GM12878 (cell line): ENCODE data around the gene SAXO1. TPM values are rescaled to one million over a fixed set of nuclear protein-coding genes. Genes with fewer than 3 reads are reported as not detected.

Experiments used
- ATAC-seq: fragments of 200-7000 bp; cut with Tn5 transposase; 3 replicates; pipeline ENCODE4 v1.9.1; 2020; ENCODE audit warnings: mild to moderate bottlenecking, moderate library complexity
- BruUV-seq: library from RNA; stranded (reverse); fragments of 400-500 nt; replicated peaks from 2 replicates; lab custom pipeline; 2021; lab: Mats Ljungman, UMichigan
- CTCF ChIA-PET: fragments of 300-600 bp; sonication (Branson Sonifier 250); formaldehyde crosslinking; extraction: SDS; loops from one replicate; lab custom pipeline; 2021; ENCODE audit warnings: inconsistent platforms; lab: Yijun Ruan, JAX
- POLR2A ChIA-PET: fragments of 350-600 bp; formaldehyde crosslinking; extraction: SDS; loops from one replicate; lab custom pipeline; 2021; ENCODE audit warnings: inconsistent platforms; lab: Charles Lee
- RAD21 ChIA-PET: fragments of 300-600 bp; sonication (Branson Sonifier 250); formaldehyde crosslinking; loops from one replicate; lab custom pipeline; 2023; ENCODE audit warnings: antibody characterized with exemption; ENCODE audit not compliant: unreplicated experiment; lab: Charles Lee
- SMC1A ChIA-PET: fragments of 300-600 bp; sonication (Branson Sonifier 250); formaldehyde crosslinking; loops from one replicate; lab custom pipeline; 2023; ENCODE audit not compliant: unreplicated experiment, uncharacterized antibody; lab: Charles Lee
- DNase-seq: peaks from one replicate; pipeline ENCODE4 v3.0.0-alpha.2; 2011; ENCODE audit warnings: low read depth, low spot score
- FAIRE-seq: peaks from 3 replicates; lab custom pipeline; 2011; peaks lifted over from hg19 to GRCh38; lab: Jason Lieb, UNC
- H2AFZ ChIP-seq: 2 replicates; pipeline ENCODE4 v1.6.0; 2011; ENCODE audit warnings: low read depth, low read length, control low read depth; ENCODE audit not compliant: control insufficient read depth
- H3K27ac ChIP-seq: 2 replicates; pipeline ENCODE4 v1.5.1; 2011; ENCODE audit warnings: control low read depth; ENCODE audit not compliant: control insufficient read depth, insufficient read depth
- H3K27me3 ChIP-seq, 2 experiments: replicated peaks in 1 of 2; 2 replicates each; pipeline versions ENCODE4 v1.6.0 to v1.6.1; 2011; ENCODE audit warnings: low read length in 1 of 2; ENCODE audit not compliant: control insufficient read depth in 2 of 2, insufficient read depth in 2 of 2
- H3K36me3 ChIP-seq, 2 experiments: 2 replicates each; pipeline ENCODE4 v1.5.1; 2011; ENCODE audit warnings: low read length in 1 of 2; ENCODE audit not compliant: control insufficient read depth in 2 of 2, insufficient read depth in 2 of 2
- H3K4me1 ChIP-seq: 2 replicates; pipeline ENCODE4 v1.6.1; 2011; ENCODE audit warnings: mild to moderate bottlenecking, low read length, moderate library complexity, mixed read lengths; ENCODE audit not compliant: control insufficient read depth, insufficient read depth
- H3K4me2 ChIP-seq: 2 replicates; pipeline ENCODE4 v1.6.0; 2011; ENCODE audit warnings: control low read depth; ENCODE audit not compliant: control insufficient read depth, insufficient read depth
- H3K4me3 ChIP-seq: fragments of 200-600 bp; sonication (generic); 2 replicates; pipeline ENCODE4 v1.5.1; 2016
- H3K79me2 ChIP-seq: 2 replicates; pipeline ENCODE4 v1.6.0; 2011; ENCODE audit warnings: low read length; ENCODE audit not compliant: control insufficient read depth, insufficient read depth
- H3K9ac ChIP-seq: 2 replicates; pipeline ENCODE4 v1.8.0; 2011; ENCODE audit warnings: low read length, control low read depth, mixed read lengths; ENCODE audit not compliant: control insufficient read depth, insufficient read depth
- H3K9me3 ChIP-seq: replicated peaks from 3 replicates; pipeline ENCODE4 v1.5.1; 2011; ENCODE audit warnings: mild to moderate bottlenecking, low read length; ENCODE audit not compliant: control insufficient read depth, insufficient read depth
- H4K20me1 ChIP-seq: 2 replicates; pipeline ENCODE4 v1.6.0; 2011; ENCODE audit not compliant: control insufficient read depth, insufficient read depth
- GABPA ChIP-seq: IDR thresholded peaks from 2 replicates; pipeline ENCODE4 v1.6.1; 2014; ENCODE audit warnings: antibody characterized with exemption, low read depth, mild to moderate bottlenecking, inconsistent platforms
- JUNB ChIP-seq: IDR thresholded peaks from 2 replicates; pipeline ENCODE4 v1.6.1; 2016; ENCODE audit warnings: antibody characterized with exemption, mild to moderate bottlenecking
- LARP7 ChIP-seq: fragments of 450-650 bp; IDR thresholded peaks from 2 replicates; pipeline ENCODE4 v1.6.1; 2017; ENCODE audit warnings: mild to moderate bottlenecking
- NFIC ChIP-seq: IDR thresholded peaks from 2 replicates; pipeline ENCODE4 v1.6.1; 2012; ENCODE audit warnings: low read depth, mild to moderate bottlenecking, inconsistent platforms, low read length, moderate library complexity
- POLR2A ChIP-seq: IDR thresholded peaks from 2 replicates; pipeline ENCODE4 v1.6.1; 2011; ENCODE audit warnings: low read depth, mild to moderate bottlenecking, low read length
- SIX5 ChIP-seq: IDR thresholded peaks from 2 replicates; pipeline ENCODE4 v1.6.1; 2011; ENCODE audit warnings: mild to moderate bottlenecking, low read depth, low read length, moderate library complexity; ENCODE audit not compliant: severe bottlenecking
- SREBF1 ChIP-seq: IDR thresholded peaks from 2 replicates; pipeline ENCODE4 v1.6.1; 2012; ENCODE audit warnings: mild to moderate bottlenecking, low read length
- SRF ChIP-seq, 2 experiments: IDR thresholded peaks; 2 replicates each; pipeline ENCODE4 v1.6.1; 2011; ENCODE audit warnings: low read depth in 2 of 2, low read length in 2 of 2, mild to moderate bottlenecking in 1 of 2, moderate library complexity in 1 of 2
- ZNF217 ChIP-seq: fragments of 450-650 bp; IDR thresholded peaks from 2 replicates; pipeline ENCODE4 v1.6.1; 2017; ENCODE audit warnings: antibody characterized with exemption, mild to moderate bottlenecking
- ZZZ3 ChIP-seq: IDR thresholded peaks from 2 replicates; pipeline ENCODE4 v1.6.1; 2011; ENCODE audit warnings: low read depth; ENCODE audit not compliant: control insufficient read depth, insufficient read length
- WGBS: methylation state at CpG from one replicate; pipeline ENCODE4 v1.1.6; 2016; ENCODE audit warnings: low lambda C conversion rate; ENCODE audit not compliant: insufficient replicate concordance, insufficient coverage; ENCODE audit errors: missing lambda C conversion rate; 5-methylcytosine and 5-hydroxymethylcytosine counted together
- in situ Hi-C: fragments of 300-500 bp; cut with MboI; formaldehyde crosslinking; loops from 9 replicates; pipeline ENCODE4 v1.14.3; 2018; ENCODE audit warnings: mixed read lengths
- intact Hi-C: fragments of 100-400 bp; cut with micrococcal nuclease; formaldehyde crosslinking; loops from one replicate; pipeline ENCODE4 v1.14.2; 2022; ENCODE audit not compliant: unreplicated experiment
- polyA plus RNA-seq, 11 experiments: library from polyadenylated mRNA; depleted of rRNA in 4 of 11; unstranded in 6 of 11; stranded (reverse) in 5 of 11; fragments of >200 nt; fragmentation: Nextera tagmentation in 4 of 11; fragmentation: Illumina TruSeq in 1 of 11; extraction: Ambion mirVana in 4 of 11; extraction: Trizol in 1 of 11; gene quantifications; 1 replicate in 1 of 11; 2 replicates in 10 of 11; pipeline versions ENCODE4 v1.2.1 to v1.2.3, GENCODE V29; 2011 to 2016; ENCODE audit warnings: inconsistent platforms in 2 of 11, missing spikeins in 2 of 11, low read depth in 1 of 11
- total RNA-seq, 4 experiments: library from RNA; depleted of rRNA in 3 of 4; stranded (reverse); fragments of >200 nt in 3 of 4; fragmentation: Illumina TruSeq in 1 of 4; extraction: Trizol in 1 of 4; gene quantifications; 2 replicates each; pipeline versions ENCODE4 v1.2.1 to v1.2.3, GENCODE V29; 2013 to 2021
- TF ChIP-seq, protein P1 (sequence below): fragments of 450-650 bp; IDR thresholded peaks from 2 replicates; pipeline ENCODE4 v1.6.1; 2016; ENCODE audit warnings: mild to moderate bottlenecking, moderate library complexity, borderline replicate concordance
- TF ChIP-seq, protein P2 (sequence below): fragments of 450-650 bp; IDR thresholded peaks from 2 replicates; pipeline ENCODE4 v1.6.1; 2017; ENCODE audit warnings: antibody characterized with exemption, mild to moderate bottlenecking, moderate library complexity
- TF ChIP-seq, protein P3 (sequence below), 3 experiments: IDR thresholded peaks in 2 of 3; conservative IDR thresholded peaks in 1 of 3; 2 replicates each; pipeline ENCODE4 v1.5.1; 2011; ENCODE audit warnings: low read depth in 3 of 3, low read length in 3 of 3, mild to moderate bottlenecking in 3 of 3, control low read depth in 2 of 3, moderate library complexity in 2 of 3, inconsistent platforms in 1 of 3, mixed read lengths in 1 of 3; ENCODE audit not compliant: control insufficient read depth in 2 of 3, insufficient read depth in 1 of 3; ENCODE audit errors: extremely low read depth in 1 of 3

The SAXO1 gene
- total and polyA plus RNA-seq, 10 of the 15 experiments (the other 5 are each of a cell fraction or from before 2014, with no cell fraction given): under 0.01 to 0.01 TPM; not detected in 8

DNA sequence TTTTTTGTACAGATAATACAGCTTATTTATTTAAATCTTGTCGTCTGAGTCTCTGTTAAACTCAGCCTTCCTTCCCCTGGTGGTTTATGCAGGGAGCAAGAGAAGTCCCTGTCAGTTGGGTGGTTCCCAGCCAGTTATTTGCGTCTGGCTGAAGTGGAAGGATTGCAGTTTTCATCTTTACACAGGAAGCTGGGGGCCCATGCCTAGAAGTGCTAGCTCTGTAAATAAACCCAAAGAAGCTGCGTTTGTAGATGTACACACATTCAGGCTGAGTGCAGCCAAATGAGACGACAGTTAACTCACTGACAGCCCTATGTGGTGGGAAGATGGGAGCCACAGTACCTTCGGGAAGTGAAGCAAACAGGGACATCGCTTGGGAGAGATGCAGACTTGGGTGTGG, 122.1 kb downstream of the SAXO1 start (continued):
- TF ChIP-seq SIX5 (no peak), POLR2A (no peak), ZNF217 (no peak), SRF (IDR thresholded peaks at IDR 0.05; ENCODE audit: low read depth in 2 of 2, low read length in 2 of 2) (no peak)

DNA sequence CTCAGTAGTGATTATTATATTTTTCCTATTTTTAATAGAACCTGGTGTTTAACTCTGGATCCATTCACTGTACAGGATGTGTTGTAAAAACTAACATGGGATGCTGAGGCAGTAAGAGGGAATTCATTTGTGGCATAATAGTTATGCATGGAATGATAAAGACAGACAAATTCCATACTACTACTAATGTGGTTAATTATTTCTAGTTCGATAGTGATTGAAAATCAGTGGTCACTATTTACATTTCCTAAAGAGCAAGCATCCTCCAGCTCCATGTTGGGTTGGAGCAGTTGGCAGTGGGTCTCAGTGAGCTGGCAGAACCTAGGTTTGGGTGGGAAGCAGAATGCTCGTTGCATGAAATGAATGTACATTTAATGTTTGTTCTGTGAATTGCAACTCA, 122.6 kb downstream of the SAXO1 start:
- POLR2A ChIA-PET: no interaction called here
- SMC1A ChIA-PET: no interaction called here
- no peak overlapping the region for H3K4me3 ChIP-seq
- in situ Hi-C loops (no loop called here), intact Hi-C loops (no loop called here)
- H2AFZ ChIP-seq: no peak overlapping the region
- CTCF ChIA-PET: no interaction called here
- no peaks in the 10 kb centered on the region; the same call in 1 of the 2 replicates for H3K4me1 ChIP-seq
- FAIRE-seq (peak; percentile 49), ATAC-seq (no peak), DNase-seq (no peak)
- H3K79me2 ChIP-seq: no peaks in the 10 kb centered on the region
- BruUV-seq: no TSS peak
- H4K20me1 ChIP-seq: no peaks in the 10 kb centered on the region
- H3K9ac ChIP-seq: no peak overlapping the region
- RAD21 ChIA-PET: no interaction called here
- H3K9me3 ChIP-seq: no peaks in the 10 kb centered on the region; the same call in 1 of the 3 replicates
- 0% methylated on average over 2 of the region's 2 CpGs for WGBS
- no peaks in the 10 kb centered on the region; a peak in 3 of 4 replicates for H3K27me3 ChIP-seq
- no peak overlapping the region for H3K27ac ChIP-seq
- no peak overlapping the region for H3K4me2 ChIP-seq
- H3K36me3 ChIP-seq: no peaks in the 10 kb centered on the region
- no peak for TF ChIP-seq NFIC
- no peak for TF ChIP-seq JUNB
- no peak for TF ChIP-seq ZZZ3
- no peak for TF ChIP-seq POLR2A
- TF ChIP-seq GABPA: no peak
- TF ChIP-seq SREBF1: no peak
- TF ChIP-seq LARP7: no peak
- TF ChIP-seq, protein P1, sequence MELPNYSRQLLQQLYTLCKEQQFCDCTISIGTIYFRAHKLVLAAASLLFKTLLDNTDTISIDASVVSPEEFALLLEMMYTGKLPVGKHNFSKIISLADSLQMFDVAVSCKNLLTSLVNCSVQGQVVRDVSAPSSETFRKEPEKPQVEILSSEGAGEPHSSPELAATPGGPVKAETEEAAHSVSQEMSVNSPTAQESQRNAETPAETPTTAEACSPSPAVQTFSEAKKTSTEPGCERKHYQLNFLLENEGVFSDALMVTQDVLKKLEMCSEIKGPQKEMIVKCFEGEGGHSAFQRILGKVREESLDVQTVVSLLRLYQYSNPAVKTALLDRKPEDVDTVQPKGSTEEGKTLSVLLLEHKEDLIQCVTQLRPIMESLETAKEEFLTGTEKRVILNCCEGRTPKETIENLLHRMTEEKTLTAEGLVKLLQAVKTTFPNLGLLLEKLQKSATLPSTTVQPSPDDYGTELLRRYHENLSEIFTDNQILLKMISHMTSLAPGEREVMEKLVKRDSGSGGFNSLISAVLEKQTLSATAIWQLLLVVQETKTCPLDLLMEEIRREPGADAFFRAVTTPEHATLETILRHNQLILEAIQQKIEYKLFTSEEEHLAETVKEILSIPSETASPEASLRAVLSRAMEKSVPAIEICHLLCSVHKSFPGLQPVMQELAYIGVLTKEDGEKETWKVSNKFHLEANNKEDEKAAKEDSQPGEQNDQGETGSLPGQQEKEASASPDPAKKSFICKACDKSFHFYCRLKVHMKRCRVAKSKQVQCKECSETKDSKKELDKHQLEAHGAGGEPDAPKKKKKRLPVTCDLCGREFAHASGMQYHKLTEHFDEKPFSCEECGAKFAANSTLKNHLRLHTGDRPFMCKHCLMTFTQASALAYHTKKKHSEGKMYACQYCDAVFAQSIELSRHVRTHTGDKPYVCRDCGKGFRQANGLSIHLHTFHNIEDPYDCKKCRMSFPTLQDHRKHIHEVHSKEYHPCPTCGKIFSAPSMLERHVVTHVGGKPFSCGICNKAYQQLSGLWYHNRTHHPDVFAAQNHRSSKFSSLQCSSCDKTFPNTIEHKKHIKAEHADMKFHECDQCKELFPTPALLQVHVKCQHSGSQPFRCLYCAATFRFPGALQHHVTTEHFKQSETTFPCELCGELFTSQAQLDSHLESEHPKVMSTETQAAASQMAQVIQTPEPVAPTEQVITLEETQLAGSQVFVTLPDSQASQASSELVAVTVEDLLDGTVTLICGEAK: no peak
- TF ChIP-seq, protein P2, sequence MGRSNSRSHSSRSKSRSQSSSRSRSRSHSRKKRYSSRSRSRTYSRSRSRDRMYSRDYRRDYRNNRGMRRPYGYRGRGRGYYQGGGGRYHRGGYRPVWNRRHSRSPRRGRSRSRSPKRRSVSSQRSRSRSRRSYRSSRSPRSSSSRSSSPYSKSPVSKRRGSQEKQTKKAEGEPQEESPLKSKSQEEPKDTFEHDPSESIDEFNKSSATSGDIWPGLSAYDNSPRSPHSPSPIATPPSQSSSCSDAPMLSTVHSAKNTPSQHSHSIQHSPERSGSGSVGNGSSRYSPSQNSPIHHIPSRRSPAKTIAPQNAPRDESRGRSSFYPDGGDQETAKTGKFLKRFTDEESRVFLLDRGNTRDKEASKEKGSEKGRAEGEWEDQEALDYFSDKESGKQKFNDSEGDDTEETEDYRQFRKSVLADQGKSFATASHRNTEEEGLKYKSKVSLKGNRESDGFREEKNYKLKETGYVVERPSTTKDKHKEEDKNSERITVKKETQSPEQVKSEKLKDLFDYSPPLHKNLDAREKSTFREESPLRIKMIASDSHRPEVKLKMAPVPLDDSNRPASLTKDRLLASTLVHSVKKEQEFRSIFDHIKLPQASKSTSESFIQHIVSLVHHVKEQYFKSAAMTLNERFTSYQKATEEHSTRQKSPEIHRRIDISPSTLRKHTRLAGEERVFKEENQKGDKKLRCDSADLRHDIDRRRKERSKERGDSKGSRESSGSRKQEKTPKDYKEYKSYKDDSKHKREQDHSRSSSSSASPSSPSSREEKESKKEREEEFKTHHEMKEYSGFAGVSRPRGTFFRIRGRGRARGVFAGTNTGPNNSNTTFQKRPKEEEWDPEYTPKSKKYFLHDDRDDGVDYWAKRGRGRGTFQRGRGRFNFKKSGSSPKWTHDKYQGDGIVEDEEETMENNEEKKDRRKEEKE: no peak
- TF ChIP-seq, protein P3, sequence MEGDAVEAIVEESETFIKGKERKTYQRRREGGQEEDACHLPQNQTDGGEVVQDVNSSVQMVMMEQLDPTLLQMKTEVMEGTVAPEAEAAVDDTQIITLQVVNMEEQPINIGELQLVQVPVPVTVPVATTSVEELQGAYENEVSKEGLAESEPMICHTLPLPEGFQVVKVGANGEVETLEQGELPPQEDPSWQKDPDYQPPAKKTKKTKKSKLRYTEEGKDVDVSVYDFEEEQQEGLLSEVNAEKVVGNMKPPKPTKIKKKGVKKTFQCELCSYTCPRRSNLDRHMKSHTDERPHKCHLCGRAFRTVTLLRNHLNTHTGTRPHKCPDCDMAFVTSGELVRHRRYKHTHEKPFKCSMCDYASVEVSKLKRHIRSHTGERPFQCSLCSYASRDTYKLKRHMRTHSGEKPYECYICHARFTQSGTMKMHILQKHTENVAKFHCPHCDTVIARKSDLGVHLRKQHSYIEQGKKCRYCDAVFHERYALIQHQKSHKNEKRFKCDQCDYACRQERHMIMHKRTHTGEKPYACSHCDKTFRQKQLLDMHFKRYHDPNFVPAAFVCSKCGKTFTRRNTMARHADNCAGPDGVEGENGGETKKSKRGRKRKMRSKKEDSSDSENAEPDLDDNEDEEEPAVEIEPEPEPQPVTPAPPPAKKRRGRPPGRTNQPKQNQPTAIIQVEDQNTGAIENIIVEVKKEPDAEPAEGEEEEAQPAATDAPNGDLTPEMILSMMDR (IDR thresholded peaks at IDR 0.05 in 2 of 3, conservative IDR thresholded peaks at IDR 0.05 in 1 of 3; ENCODE audit: control insufficient read depth in 2 of 3, extremely low read depth in 1 of 3, insufficient read depth in 1 of 3, low read depth in 3 of 3, low read length in 3 of 3): no peak
